GM18498 (cell line): ENCODE data around the gene RETREG1.
"Not testable (repeated sequence)": the region's sequence is repeated elsewhere in the genome, so short reads cannot be mapped to it uniquely, and the experiment has no call there.

Experiments used
- ATAC-seq: cut with Tn5 transposase; IDR thresholded peaks from one replicate; pipeline ENCODE4 v1.9.1; 2021; ENCODE audit warnings: mild to moderate bottlenecking, moderate library complexity; ENCODE audit not compliant: unreplicated experiment

Gene RETREG1

DNA sequence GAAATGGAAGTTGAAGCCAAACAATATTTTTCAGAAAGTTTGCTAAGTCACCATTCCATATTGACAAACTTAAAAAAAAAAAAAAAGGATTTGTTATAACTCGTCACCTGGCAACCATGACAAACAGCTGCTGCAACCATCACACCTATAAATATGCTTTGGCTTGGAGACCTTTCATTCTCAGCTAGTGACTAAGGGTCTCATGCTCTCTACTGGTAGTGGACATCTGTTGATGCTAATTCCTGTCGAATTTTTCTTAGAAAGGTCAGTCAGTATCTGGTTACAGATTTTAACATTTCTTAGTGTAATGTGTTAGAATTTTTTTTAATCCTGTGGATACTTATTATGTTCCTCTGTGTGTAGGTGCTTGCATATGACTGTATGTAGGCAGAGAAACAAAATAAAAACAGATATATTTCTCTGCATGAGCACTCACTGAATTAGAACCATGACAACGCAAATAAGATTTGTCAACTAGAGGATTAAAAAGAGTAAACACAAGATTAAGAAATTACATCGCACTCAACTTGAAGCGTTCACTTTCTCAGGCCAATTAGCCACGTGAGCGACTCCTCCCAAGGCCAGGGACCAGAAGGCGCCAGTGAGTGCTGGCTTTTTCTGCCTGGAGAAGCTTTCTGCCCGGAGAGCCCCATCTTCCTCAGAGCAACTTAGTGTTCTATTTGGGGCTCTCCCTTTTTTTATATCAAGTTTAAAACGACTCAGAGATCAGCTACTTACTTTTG is 124.2 kb downstream of the RETREG1 start:
- no peak for ATAC-seq

DNA sequence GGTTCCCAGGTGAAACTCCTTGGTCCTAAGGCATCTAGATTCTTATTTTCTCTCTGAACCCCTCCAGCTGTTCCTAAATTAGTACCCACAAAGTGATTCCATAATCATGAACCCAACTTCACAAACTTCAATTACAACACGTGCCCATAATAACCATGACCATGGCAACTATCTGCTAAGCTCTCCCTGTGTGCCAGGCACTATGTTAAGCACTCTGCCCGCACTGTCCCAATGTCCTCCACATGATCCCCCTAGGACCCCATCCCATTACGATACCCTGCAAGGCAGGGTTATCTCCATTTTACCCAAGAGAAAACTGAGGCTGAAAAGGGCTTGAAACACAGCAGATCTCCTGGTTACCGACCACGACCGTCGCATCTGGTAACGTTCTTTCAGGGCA is 125.9 kb downstream of the RETREG1 start:
- no peak for ATAC-seq

DNA sequence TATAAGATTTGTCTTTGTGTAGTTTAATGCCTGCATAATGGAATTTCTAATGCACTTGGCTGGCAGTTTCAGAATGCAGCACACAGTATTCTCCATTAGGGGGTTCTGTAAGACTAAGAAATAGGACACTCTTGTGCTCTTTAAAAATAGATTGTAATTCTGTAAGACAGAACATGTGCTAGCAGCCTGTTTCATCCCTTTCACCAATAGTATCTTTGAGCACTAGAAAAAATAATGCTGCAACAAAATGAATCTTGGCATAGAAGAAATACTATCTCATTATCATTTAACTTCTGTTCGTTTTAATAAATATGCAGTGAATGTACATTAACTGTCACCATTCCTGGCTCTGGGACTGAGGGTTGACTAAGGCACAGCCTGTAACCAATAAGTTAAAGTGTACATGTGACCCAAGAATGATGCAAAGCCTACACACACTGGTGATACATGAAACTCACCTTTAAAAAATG is 127.4 kb downstream of the RETREG1 start:
- peak; percentile 66 for ATAC-seq

DNA sequence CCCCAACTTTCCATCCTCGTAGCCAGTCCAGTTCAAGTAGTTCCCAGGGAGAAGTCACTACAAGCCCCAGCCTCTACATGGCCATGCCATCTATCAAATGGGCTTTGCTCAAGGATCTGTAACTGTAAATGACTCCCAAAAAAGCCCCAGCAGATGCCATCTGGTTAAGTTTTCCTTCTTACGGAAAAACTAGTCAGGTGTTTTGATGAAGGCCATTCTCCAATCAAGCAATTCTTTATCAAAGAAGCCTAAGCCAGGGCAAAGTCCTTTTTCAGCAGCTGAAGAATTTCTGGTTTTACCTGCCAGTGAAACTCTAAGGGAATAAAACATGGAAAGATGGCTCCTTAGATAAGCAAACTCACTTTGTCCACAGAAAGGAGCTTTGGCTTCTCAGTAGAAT is 129.3 kb downstream of the RETREG1 start:
- ATAC-seq = no peak

DNA sequence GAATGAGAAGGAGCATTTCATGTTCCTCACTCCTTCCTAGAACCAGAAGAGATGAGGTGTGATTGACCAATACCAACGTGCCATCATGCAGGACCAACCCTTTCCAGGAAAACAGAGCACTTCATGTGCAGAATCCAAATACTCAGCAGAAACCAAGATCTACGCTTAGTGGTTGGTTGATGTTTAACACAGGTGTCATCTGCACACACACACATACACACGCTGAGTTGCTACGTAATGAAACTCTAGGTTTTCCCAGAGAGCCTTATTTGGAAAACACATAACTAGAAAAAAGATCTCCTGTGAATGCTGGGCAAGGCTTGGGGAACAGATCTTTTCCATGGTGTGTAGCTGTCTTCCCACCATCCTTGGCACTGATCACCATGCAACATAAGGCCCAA is 130.1 kb downstream of the RETREG1 start:
- no peak for ATAC-seq

DNA sequence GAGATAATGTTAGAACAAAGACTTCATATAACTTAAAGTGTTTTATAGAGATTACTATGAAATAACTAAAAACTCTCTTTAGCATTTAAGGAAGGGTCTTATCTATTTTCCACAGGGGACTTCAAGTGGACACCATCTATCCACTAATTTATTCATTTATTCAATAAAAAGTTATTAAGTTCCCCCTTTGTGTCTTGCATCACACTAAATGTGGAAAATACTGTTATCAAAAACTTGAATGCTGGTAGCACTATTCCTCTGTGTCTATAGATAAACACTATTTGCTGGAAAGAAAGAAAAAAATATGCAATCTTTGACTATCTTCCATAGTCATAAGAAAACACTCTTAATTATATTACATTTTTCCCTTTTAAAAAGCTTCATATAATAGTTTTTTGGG is 131.1 kb downstream of the RETREG1 start:
- no peak for ATAC-seq

DNA sequence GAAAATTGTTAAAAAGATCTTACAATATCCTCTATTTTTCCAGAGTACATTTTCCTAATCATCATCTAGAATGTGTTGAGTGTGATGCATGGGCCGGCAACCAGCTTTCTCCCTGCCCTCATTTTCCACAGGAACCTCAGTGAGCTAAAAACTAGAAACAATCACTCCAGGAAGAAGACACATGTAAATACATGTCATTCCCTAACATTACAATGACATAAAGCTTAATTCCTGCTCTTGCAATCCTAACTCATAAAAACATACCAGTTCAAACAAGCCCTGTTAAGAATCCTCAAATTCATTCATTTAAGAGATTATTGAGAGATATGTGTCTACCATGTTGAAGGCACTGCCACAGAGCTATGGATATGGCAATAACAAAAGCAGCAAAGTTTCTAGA is 132.7 kb downstream of the RETREG1 start:
- no peak for ATAC-seq

DNA sequence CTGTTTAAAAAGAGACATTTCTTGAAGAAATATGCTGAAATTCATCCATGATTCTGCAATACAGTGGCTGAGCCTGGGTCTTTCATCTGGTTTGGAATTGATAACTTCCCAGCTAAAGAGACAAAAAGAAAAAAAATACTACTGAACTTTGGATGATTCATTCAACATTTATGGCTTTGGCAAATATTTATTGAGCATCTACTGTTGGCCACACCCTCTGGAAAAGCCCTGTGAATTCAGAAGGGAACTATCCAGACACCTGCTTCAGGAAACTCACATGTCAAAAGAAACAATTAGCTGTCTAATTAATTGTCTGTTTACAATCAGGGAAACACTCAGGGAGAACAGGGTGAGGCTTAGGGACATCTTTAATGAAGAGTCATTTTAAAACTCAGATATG is 133.4 kb downstream of the RETREG1 start:
- no peak for ATAC-seq

DNA sequence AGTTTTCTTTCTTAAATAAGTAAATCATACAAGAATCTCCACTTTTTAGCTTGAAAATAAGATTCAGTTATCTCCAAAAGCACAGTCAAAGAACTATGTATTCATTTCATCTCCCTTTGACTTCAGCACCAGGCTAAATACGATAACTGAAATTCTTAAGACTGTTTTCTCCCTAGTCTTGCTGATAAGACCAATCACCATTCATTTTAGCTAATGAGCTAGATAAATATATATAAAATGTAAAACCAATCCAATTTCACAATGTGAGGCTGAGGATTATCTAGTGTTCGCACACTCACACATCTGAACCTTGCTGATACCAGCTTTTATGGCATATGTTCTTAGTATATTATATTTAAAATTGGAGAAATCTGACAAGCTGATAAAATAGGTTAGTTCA is 133.9 kb downstream of the RETREG1 start:
- ATAC-seq = no peak

DNA sequence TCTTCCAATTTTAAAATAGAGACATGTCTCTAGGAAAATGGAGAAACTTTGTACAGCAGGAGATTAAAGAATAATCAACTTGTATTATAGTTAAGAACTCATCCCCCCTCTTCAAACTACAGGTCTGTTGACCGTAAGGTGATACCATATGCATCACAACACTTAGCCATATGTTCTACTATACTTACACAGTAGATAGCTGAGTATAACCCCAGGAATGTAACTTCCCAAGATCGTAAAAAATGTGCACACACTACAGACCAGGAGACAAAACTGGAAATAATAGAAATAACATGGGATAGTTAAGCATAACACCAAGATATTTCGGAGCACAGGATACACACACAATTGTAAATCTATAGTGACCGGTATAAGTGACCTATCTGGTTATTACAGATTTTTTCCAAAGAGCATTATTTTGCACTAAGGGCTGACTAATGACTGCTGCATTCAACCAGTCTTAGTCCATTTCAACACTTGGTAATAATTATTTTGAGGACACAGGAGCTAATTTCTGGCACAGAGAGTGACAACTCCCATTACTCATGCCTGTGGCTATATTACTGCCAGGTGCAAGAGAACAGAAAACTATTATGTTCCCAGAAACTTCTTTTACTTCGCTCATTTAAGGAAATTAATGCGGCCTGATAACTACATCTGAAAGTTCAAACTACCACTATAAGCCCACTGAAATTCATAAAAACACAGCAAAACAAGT is 135.8 kb downstream of the RETREG1 start:
- ATAC-seq = no peak

DNA sequence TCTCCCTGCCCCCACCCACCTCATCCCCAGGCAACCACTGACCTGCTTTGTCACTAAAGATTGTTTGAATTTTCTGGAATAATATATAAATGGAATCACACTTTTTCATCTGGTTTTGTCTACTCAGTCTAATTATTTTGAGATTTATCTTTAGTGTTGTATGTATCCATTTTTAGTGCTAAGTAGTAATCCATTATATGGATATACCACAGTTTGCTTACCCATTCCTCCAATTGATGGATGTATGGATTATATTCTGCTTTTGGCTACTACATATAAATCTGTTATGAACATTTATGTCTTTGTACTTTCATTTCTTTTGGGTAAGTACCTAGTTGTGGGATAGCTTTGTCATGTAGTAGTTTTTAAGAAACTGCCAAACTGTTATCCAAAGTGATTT is 136.7 kb downstream of the RETREG1 start:
- ATAC-seq = no peak

DNA sequence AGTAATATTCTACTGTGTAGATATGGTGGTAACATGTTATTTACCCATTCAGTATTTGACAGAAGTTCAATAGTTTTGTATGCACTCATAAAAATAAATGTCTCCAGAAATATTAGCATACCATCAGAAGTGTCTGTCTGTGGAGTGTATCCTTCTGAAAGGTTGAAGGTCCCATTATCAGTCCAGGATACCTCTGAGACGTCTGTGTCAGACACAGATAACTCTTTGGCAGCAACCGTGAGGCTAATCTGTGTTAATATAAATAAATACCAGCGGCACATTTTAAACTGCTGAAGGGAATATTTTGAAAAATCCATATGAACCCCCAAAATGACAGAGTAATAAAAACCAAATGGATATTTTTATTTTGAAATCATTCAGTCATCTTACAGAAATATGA is 139.3 kb downstream of the RETREG1 start:
- no peak for ATAC-seq

DNA sequence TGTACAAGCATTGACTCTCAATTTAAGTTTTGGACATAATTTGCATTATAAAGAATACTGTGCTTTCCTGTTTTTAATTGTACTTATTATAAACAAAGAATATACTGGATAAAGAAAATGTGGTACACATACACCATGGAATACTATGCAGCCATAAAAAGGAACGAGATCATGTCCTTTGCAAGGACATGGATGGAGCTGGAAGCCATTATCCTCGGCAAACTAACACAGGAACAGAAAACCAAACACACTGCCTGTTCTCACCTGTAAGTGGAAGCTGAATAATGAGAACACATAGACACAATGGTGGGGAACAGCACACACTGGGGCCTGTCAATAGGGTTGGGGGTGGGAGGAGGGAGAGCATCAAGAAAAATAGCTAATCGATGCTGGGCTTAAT is 140.4 kb downstream of the RETREG1 start:
- ATAC-seq = not testable (repeated sequence)

DNA sequence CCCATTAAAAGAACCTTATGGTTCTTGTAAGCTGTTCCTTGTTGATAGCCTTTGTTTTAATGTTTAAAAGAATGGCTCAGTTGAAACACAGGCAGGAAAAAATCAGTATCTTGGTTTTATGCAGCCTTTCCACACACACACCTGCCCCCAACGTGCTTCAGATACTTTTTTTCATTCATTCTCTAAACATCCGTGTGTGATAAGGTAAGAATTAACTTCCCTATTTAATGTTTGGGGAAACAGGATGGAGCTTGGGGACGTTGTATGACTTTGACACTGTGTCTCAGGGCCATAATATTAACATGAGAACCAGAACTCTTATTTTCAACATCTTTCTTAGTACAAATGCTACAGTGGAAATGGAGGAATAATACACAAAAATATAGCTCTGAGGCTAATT is 145.4 kb downstream of the RETREG1 start:
- no peak for ATAC-seq

DNA sequence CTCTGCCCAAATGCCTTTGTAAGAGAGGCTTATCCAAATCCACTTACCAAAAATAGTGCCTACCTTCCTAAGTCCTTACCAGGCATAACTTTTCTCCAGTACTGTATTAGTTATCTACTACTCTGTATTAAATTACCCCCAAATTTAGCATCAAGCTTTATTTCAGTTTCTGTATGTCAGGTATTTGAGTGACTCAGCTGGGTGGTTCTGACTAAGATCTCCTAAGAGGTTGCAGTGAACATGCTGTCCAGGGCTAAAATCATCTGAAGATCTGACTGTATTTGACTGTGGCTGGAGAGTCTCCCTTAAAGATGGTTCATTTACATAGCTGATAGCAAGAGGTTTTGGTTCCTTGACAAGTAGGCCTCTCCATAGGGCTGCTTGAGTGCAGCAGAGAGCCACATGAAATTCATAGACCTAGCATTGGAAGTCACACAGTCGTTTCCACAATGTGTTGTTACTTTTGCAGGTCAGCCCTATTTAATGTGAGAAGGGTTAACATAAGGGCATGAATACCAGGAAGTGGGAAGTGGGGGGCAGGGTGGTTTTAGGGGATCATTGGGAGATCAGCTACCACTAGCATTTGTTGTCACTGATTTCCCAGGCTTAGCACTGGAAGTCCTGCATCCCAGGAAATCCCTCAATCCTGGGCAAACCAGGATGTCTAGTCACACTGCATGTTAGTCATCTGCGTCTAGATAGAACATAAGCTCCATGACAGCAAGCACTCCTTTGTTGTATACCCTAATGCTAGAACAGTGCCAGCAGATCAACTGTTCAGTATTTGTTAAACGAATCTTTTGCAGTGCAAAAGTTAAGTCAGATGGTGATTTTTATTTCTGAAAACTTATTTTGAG is 149.2 kb downstream of the RETREG1 start:
- peak; percentile 66 for ATAC-seq

DNA sequence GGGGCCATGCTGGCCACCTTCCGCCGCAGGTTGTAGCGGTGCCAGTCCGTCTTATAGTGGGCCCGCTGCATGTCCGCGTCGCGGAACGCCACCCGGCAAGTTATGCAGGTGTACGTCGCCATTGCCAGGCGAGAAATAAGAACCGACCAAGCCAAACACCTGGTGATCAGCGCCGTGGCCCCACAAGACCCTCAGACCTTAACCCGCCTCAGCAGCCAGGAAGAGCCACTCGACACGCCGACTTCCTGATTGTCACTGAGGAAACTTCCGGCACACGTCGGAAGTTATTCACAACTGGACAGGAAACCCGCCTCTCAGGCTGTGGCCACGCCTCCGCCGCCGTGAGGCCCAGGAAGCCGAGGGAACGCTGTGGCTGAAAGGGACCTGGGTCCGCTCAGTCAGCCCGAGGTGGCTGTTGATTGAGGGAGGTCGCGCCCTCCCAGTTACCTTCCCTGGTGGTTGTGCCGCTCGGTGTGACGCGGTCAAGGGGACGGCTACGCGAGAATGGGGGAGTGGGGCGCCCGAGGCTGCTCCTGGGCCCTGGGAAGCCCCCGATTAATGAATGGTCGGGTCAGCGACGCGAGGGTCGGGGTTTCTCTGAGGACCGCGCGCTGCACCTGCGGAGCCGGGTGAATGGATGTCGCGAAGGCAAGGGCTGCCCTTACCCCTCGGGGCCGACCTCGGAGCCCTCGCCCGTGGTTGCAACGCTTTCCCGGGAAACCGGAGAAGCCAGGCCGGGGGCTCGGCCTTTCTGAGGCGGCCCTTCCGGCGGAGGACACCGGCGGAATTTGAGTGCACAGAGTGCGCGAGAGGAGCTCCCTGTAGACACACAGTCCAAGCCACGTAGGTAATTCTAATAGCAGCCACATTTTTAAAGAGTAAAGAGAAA is 151.0 kb downstream of the RETREG1 start, which contains the start of gene ZNF622:
Gene ZNF622 (minus strand): TSS at position 257 of the 889 bp plus-strand sequence. CDS start 135 bp downstream, at position 122.
- peak; percentile 88 for ATAC-seq

DNA sequence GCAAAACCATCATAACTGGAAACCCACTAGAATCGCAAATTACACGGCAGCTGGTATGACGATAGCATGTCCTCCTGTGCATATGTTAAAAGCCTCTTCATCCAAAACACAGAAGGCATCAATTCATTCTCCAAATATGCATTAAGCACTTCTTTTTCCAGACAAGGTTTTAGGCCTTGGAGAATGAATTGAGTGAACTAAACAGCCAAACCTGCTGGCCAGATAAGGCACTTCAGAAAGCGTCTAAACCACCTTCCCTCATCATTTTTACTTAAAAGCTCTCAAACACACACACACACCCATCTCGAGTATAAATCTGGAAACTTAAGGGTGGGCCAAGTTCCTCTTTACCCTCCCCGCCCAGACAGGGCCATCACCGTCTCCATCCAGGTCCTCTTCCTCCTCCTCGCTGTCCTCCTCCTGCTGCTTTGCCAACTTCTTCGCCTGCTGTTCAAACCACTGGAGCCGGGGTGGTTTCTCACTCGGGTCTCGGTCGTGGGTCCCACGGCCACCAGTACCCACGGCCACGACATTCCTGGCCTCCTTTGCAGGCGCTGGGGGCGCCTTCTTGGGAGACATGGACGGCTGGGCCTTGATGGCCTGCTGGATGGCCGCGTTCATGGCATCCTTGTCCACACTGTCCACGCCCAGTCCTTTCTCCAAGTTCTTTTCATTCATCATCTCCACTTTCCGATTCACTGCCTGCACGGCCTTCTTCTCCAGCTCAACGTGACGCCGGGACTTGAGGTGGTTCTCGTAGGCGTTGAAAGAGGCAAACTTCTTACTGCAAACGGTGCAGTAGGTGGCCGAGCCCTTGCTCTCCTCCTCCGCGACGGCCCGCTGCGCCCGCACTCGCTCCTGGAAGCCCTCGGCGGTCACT is 151.9 kb downstream of the RETREG1 start:
- no peak for ATAC-seq

DNA sequence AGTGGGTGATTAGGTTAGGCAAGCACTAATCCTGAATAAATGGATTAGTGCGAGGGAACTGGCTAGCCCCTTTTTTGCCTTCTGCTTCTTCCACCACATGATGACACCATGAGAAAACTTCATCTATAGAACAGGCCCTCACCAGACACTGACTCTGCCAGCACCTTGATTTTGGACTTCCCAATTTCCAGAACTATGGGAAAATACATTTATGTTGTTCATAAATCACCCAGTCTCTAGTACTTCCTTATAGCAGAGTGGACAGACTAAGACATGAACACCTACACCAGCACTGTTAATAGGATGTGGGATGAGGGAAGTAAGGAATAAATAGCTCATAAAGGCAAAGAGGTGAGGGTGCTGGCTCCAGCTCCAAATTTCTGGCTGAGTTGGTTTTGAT is 152.6 kb downstream of the RETREG1 start:
- no peak for ATAC-seq

DNA sequence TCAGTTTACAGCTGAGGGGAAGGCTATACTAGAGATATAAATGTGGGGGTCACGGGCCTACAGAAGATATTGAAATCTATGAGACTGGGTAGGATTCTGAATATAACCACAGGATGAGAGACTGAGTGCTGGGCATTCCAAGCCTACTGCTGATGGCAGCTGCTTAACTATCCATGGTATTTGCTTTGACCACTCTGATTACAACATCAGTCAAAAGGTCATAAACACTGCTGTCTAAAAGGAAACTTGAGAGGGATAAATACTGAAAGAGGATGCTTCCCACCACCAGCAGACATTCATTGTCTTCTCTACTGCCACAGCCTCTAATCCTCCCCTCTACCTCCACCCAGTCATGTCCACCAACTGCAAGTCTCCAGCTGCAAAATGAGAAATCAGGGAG is 155.0 kb downstream of the RETREG1 start:
- ATAC-seq = no peak
